Spleen (tissue), 13 donors: Measurements from ENCODE around the gene ACP4. TPM values are rescaled to one million over a fixed set of nuclear protein-coding genes. Genes with fewer than 3 reads are reported as not detected.
"Not testable (repeated sequence)": the region's sequence is repeated elsewhere in the genome, so short reads cannot be mapped to it uniquely, and the experiment has no call there.

Experiments
- DNase-seq: peaks from one replicate; pipeline ENCODE4 v3.0.0-alpha.2; 2020
- H3K27ac ChIP-seq, 8 donors: fragments of 200-600 bp; sonication (generic) in 7 of 8; 1 replicate in 4 of 8; 2 replicates in 4 of 8; pipeline versions ENCODE4 v1.5.0 to v1.8.0; 2016 to 2021; ENCODE audit warnings: inconsistent platforms in 4 of 8, mild to moderate bottlenecking in 4 of 8, moderate library complexity in 1 of 8
- H3K27me3 ChIP-seq, 7 donors: fragments of 200-600 bp; sonication (generic) in 6 of 7; replicated peaks in 1 of 7; 1 replicate in 4 of 7; 2 replicates in 3 of 7; pipeline versions ENCODE4 v1.5.0 to v1.8.0; 2016 to 2021; ENCODE audit warnings: inconsistent platforms in 3 of 7, mild to moderate bottlenecking in 1 of 7
- H3K36me3 ChIP-seq, 6 donors: fragments of 200-600 bp; sonication (generic) in 5 of 6; 1 replicate in 4 of 6; 2 replicates in 2 of 6; pipeline versions ENCODE4 v1.5.0 to v1.8.0; 2016 to 2021; ENCODE audit warnings: inconsistent platforms in 2 of 6
- H3K4me1 ChIP-seq, 6 donors: fragments of 200-600 bp; sonication (generic) in 5 of 6; 1 replicate in 3 of 6; 2 replicates in 3 of 6; pipeline versions ENCODE4 v1.5.0 to v1.8.0; 2016 to 2021; ENCODE audit warnings: inconsistent platforms in 3 of 6
- H3K4me3 ChIP-seq, 8 donors: fragments of 200-600 bp; sonication (generic) in 7 of 8; 1 replicate in 4 of 8; 2 replicates in 4 of 8; pipeline versions ENCODE4 v1.5.0 to v1.8.0; 2016 to 2021; ENCODE audit warnings: inconsistent platforms in 4 of 8, mild to moderate bottlenecking in 4 of 8, moderate library complexity in 2 of 8
- H3K9me3 ChIP-seq, 8 donors: fragments of 200-600 bp; sonication (generic) in 7 of 8; 1 replicate in 4 of 8; 2 replicates in 4 of 8; pipeline versions ENCODE4 v1.5.0 to v1.8.0; 2016 to 2021; ENCODE audit warnings: inconsistent platforms in 4 of 8
- CTCF ChIP-seq, 11 experiments: fragments of 200-600 bp in 7 of 11; fragments of 450-650 bp in 4 of 11; sonication (generic) in 4 of 11; IDR thresholded peaks in 8 of 11; conservative IDR thresholded peaks in 3 of 11; 1 replicate in 7 of 11; 2 replicates in 4 of 11; pipeline versions ENCODE4 v1.4.0 to v1.8.0; 2016 to 2021; ENCODE audit warnings: antibody characterized with exemption in 11 of 11, inconsistent platforms in 4 of 11, mild to moderate bottlenecking in 1 of 11
- POLR2A ChIP-seq, 3 donors: fragments of 450-650 bp; IDR thresholded peaks; one replicate each; pipeline ENCODE4 v1.5.1; 2017; ENCODE audit warnings: antibody characterized with exemption in 3 of 3, mild to moderate bottlenecking in 1 of 3
- POLR2AphosphoS5 ChIP-seq, 3 donors: sonication (generic); formaldehyde crosslinking; IDR thresholded peaks; one replicate each; pipeline ENCODE4 v1.5.1; 2017; ENCODE audit warnings: antibody characterized with exemption in 3 of 3
- WGBS, 5 donors: extraction: QIAGEN DNeasy Blood & Tissue Kit in 3 of 5; methylation state at CpG; one replicate each; pipeline versions ENCODE4 v1.1.5 to v1.1.7; 2013 to 2018; 5-methylcytosine and 5-hydroxymethylcytosine counted together
- intact Hi-C: fragments of 100-400 bp; cut with DNase I; formaldehyde crosslinking; loops from one replicate; pipeline ENCODE4 v1.15.0; 2023; ENCODE audit warnings: low total_unique reads
- long read RNA-seq, 2 donors: transcript quantifications; one replicate each; lab custom pipeline, GENCODE V29; 2026
- polyA plus RNA-seq, 3 donors: library from polyadenylated mRNA; stranded (reverse); fragments of 200-250 nt; gene quantifications; one replicate each; pipeline ENCODE4 v1.2.1, GENCODE V29; 2013
- total RNA-seq, 7 donors: library from RNA; depleted of rRNA in 3 of 7; stranded (reverse); fragments of >200 nt in 3 of 7; fragmentation: NEBNext Ultra II Directional in 4 of 7; extraction: Animal tissue kit (Norgen Biotek cat#: 25700) in 4 of 7; gene quantifications; one replicate each; pipeline versions ENCODE4 v1.1.0 to v1.2.1, GENCODE V29; 2016 to 2021
- donor health status: healthy with polysubstance abuse.
- donor health status: DM: no; HTN: no; CAD: no; lungs with moderate emphysema.
- donor health status: DM: no; HTN: no; CAD: no.
- donor health status: Bipolar disorder and iron deficiency.
- donor health status: healthy.
- donor health status: DM: no; HTN: no; CAD: no.
- donor health status: DM: yes; HTN: yes; CAD: no.

The ACP4 gene, protein sequence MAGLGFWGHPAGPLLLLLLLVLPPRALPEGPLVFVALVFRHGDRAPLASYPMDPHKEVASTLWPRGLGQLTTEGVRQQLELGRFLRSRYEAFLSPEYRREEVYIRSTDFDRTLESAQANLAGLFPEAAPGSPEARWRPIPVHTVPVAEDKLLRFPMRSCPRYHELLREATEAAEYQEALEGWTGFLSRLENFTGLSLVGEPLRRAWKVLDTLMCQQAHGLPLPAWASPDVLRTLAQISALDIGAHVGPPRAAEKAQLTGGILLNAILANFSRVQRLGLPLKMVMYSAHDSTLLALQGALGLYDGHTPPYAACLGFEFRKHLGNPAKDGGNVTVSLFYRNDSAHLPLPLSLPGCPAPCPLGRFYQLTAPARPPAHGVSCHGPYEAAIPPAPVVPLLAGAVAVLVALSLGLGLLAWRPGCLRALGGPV
- total RNA-seq = not detected
- not detected for polyA plus RNA-seq
- long read RNA-seq, donor 1 = 0 reads
- long read RNA-seq, donor 2 = 0 reads

DNA sequence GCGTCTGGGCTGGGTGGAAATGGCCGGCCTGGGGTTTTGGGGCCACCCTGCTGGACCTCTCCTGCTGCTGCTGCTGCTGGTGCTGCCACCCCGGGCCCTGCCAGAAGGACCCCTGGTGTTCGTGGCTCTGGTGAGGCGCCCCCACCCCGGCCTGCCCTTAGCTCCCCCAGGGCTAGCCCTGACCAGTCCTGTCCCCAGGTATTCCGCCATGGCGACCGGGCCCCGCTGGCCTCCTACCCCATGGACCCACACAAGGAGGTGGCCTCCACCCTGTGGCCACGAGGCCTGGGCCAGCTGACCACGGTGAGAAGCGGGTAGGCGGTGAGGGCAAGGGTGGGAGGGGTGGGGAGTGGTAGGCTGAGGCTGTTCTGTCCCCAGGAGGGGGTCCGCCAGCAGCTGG is at the start of gene ACP4:
ACP4 (plus strand) TSS at position 20 of the 400 bp plus-strand sequence; CDS start at position 20, 0 bp downstream.
- DNase-seq = no peak
- Histone ChIP-seq H3K4me1 (peaks cover 0 to 10% (median 0%) of the 10 kb centered on the region in 6 donors), H3K36me3 (peaks cover 0 to 5% (median 0%) of the 10 kb centered on the region in 6 donors), H3K9me3 (no peaks in the 10 kb centered on the region), H3K27ac (no peak within 1 kb of the TSS), H3K27me3 (peaks cover 0 to 5% (median 0%) of the 10 kb centered on the region in 7 donors), H3K4me3 (no peak within 1 kb of the TSS)
- intact Hi-C loops = no loop called here
- no peak for TF ChIP-seq POLR2AphosphoS5 (IDR thresholded peaks at IDR 0.05)
- no peak for TF ChIP-seq CTCF (IDR thresholded peaks at IDR 0.05 in 8 of 11, conservative IDR thresholded peaks at IDR 0.05 in 3 of 11)
- TF ChIP-seq POLR2A (IDR thresholded peaks at IDR 0.05) = no peak
- WGBS, 5 donors = 76 to 100% (median 88%) methylated on average over 9 to 15 of the region's 15 CpGs

- H3K9me3 ChIP-seq = no peaks in the 10 kb centered on the region
- H3K27me3 ChIP-seq = peaks cover 0 to 84% (median 12%) of the 10 kb centered on the region in 7 donors
- H3K36me3 ChIP-seq = no peaks in the 10 kb centered on the region
- no peak overlapping the region for H3K4me3 ChIP-seq
- no peak overlapping the region for H3K27ac ChIP-seq
- 66 to 74% (median 70%) methylated on average over 18 of the region's 18 CpGs for WGBS, 5 donors
- TF ChIP-seq POLR2AphosphoS5 (IDR thresholded peaks at IDR 0.05) (no peak), CTCF (IDR thresholded peaks at IDR 0.05 in 8 of 11, conservative IDR thresholded peaks at IDR 0.05 in 3 of 11) (no peak), POLR2A (IDR thresholded peaks at IDR 0.05) (no peak)
- intact Hi-C loops = no loop called here
- no peaks in the 10 kb centered on the region for H3K4me1 ChIP-seq
- DNase-seq = no peak
Observed at GRCh38 chr19:50741179-50741933, 48.9 kb upstream of the ACP4 start.

DNA sequence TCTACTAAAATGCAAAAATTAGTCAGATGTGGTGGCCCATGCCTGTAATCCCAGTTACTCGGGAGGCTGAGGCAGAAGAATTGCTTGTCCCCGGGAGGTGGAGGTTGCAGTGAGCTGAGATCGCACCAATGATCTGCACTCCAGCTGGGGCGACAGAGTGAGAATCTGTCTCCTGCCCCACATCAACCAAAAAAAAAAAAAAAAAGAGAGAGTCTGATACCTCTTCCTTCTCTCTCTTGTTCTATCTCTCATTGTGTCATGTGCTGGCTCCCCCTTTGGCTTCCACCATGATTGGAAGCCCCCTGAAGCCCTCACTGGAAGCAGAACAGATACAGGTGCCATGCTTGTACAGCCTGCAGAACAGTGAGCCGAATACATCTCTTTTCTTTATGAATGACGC is 46.7 kb upstream of the ACP4 start:
- Histone ChIP-seq H3K9me3 (no peaks in the 10 kb centered on the region), H3K4me3 (no peak overlapping the region), H3K27me3 (peaks cover 0 to 64% (median 0%) of the 10 kb centered on the region in 7 donors), H3K4me1 (no peaks in the 10 kb centered on the region), H3K36me3 (no peaks in the 10 kb centered on the region), H3K27ac (no peak overlapping the region)
- WGBS, 5 donors = 85 to 96% (median 90%) methylated on average over 5 to 6 of the region's 6 CpGs
- TF ChIP-seq CTCF (IDR thresholded peaks at IDR 0.05 in 8 of 11, conservative IDR thresholded peaks at IDR 0.05 in 3 of 11) (no peak), POLR2A (IDR thresholded peaks at IDR 0.05) (no peak), POLR2AphosphoS5 (IDR thresholded peaks at IDR 0.05) (no peak)
- intact Hi-C loops = no loop called here
- no peak for DNase-seq

DNA sequence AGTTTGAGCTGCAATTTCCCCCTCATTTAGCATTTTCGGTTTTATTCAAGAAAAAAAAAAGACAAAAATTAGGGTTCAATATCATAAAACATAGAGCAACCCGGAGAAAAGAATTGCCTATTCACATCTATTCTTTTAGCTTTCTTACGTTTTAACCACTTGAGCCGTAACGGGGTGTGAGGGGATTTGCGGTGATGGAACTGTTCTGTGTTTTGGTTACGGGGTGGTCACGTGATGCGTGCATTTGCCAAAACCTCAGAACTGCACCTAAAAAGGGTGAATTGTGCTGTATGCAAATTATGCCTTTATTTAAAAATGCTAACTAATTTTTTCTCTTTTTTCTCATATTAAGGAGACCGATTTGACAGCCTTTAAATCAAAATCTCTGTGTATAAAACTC is 45.0 kb upstream of the ACP4 start:
- no peaks in the 10 kb centered on the region for H3K36me3 ChIP-seq
- no peak overlapping the region for H3K27ac ChIP-seq
- H3K27me3 ChIP-seq = peaks cover 0 to 56% (median 0%) of the 10 kb centered on the region in 7 donors
- TF ChIP-seq CTCF (IDR thresholded peaks at IDR 0.05 in 8 of 11, conservative IDR thresholded peaks at IDR 0.05 in 3 of 11) (no peak), POLR2AphosphoS5 (IDR thresholded peaks at IDR 0.05) (no peak), POLR2A (IDR thresholded peaks at IDR 0.05) (no peak)
- no peaks in the 10 kb centered on the region for H3K4me1 ChIP-seq
- no peak for DNase-seq
- H3K9me3 ChIP-seq = no peaks in the 10 kb centered on the region
- WGBS, 5 donors = 74 to 90% (median 81%) methylated on average over 10 of the region's 10 CpGs
- H3K4me3 ChIP-seq = no peak overlapping the region
- intact Hi-C loops = no loop called here

DNA sequence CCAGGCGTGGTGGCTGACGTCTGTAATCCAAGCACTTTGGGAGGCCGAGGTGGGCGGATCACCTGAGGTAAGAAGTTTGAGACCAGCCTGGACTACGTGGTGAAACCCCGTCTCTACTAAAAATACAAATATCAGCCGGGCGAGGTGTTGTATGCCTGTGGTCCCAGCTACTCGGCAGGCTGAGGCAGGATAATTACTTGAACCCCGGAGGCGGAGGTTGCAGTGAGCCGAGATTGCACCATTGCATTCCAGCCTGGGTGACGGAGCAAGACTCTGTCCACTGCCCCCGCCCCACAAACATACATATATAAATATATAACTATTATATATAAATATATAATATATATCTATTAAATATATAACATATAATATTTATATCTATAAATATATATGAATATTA is 43.1 kb upstream of the ACP4 start:
- peaks cover 0 to 37% (median 0%) of the 10 kb centered on the region in 7 donors for H3K27me3 ChIP-seq
- 83 to 93% (median 91%) methylated on average over 14 of the region's 14 CpGs for WGBS, 5 donors
- H3K27ac ChIP-seq, DNase-seq, intact Hi-C loops, H3K36me3 ChIP-seq, H3K9me3 ChIP-seq, H3K4me3 ChIP-seq, H3K4me1 ChIP-seq: not testable (repeated sequence)
